ENCODE results near the gene POU2AF1.

GRCh38 chr11:111347723-111348115 lies 31.4 kb downstream of the POU2AF1 start:
- TF ChIP-seq POLR2AphosphoS5 (IDR thresholded peaks at IDR 0.05) (no peak), CTCF (IDR thresholded peaks at IDR 0.05; ENCODE audit: poor library complexity, severe bottlenecking) (no peak), TAF1 (IDR thresholded peaks at IDR 0.05; ENCODE audit: low read depth) (no peak), EZH2 (IDR thresholded peaks at IDR 0.05; ENCODE audit: borderline replicate concordance, insufficient read depth, low read length, poor library complexity, severe bottlenecking) (no peak), EP300 (conservative IDR thresholded peaks at IDR 0.05; ENCODE audit: poor library complexity, severe bottlenecking) (no peak), SMC3 (conservative IDR thresholded peaks at IDR 0.05; ENCODE audit: poor library complexity) (no peak), RAD21 (conservative IDR thresholded peaks at IDR 0.05) (no peak), MXI1 (conservative IDR thresholded peaks at IDR 0.05; ENCODE audit: poor library complexity, severe bottlenecking) (no peak)
